ENCODE results near the gene RAPGEF1. TPM values are rescaled to one million over a fixed set of nuclear protein-coding genes. Genes with fewer than 3 reads are reported as not detected.
"Not testable (repeated sequence)": the region's sequence is repeated elsewhere in the genome, so short reads cannot be mapped to it uniquely, and the experiment has no call there.

RAPGEF1 gene
- total RNA-seq, 1 experiment from 2014 or later, result 61.5 TPM

GRCh38 chr9:131656356-131657036 lies 83.4 kb downstream of the RAPGEF1 start:
- no peak overlapping the region for H3K27ac ChIP-seq (ENCODE audit: low read depth, low read length, poor library complexity, severe bottlenecking)

GRCh38 chr9:131654369-131654768 lies 85.5 kb downstream of the RAPGEF1 start:
- H3K9me3 ChIP-seq (ENCODE audit: low read depth, low read length, poor library complexity, severe bottlenecking); CTCF ChIA-PET; intact Hi-C loops (cut with micrococcal nuclease; ENCODE audit: unreplicated experiment); BruUV-seq (replicated peaks); H3K4me3 ChIP-seq (ENCODE audit: low read depth, low read length, poor library complexity, severe bottlenecking); H3K27me3 ChIP-seq (replicated peaks; ENCODE audit: insufficient read depth, low read depth, low read length, poor library complexity); H3K27ac ChIP-seq (ENCODE audit: low read depth, low read length, poor library complexity, severe bottlenecking); DNase-seq (ENCODE audit: low spot score); H3K36me3 ChIP-seq (ENCODE audit: insufficient read depth, low read length, poor library complexity, severe bottlenecking); POLR2A ChIA-PET (ENCODE audit: low non-redundant PET): not testable (repeated sequence)
- peaks cover 13% of the 10 kb centered on the region for H3K4me1 ChIP-seq (ENCODE audit: insufficient read depth, low read length, poor library complexity, severe bottlenecking)

More at GRCh38 chr9:131656356-131657036, 83.4 kb downstream of the RAPGEF1 start:
- Histone ChIP-seq H3K36me3 (ENCODE audit: insufficient read depth, low read length, poor library complexity, severe bottlenecking) (no peaks in the 10 kb centered on the region), H3K4me1 (ENCODE audit: insufficient read depth, low read length, poor library complexity, severe bottlenecking) (peaks cover 13% of the 10 kb centered on the region), H3K27me3 (replicated peaks; ENCODE audit: insufficient read depth, low read depth, low read length, poor library complexity) (no peaks in the 10 kb centered on the region), H3K4me3 (ENCODE audit: low read depth, low read length, poor library complexity, severe bottlenecking) (no peak overlapping the region), H3K9me3 (ENCODE audit: low read depth, low read length, poor library complexity, severe bottlenecking) (no peaks in the 10 kb centered on the region)
- CTCF ChIA-PET, result no interaction called here
- intact Hi-C loops (cut with micrococcal nuclease; ENCODE audit: unreplicated experiment), result no loop called here
- TF ChIP-seq CTCF (conservative IDR thresholded peaks at IDR 0.05; ENCODE audit: low read depth, low read length) (no peak), EZH2 (IDR thresholded peaks at IDR 0.05; ENCODE audit: borderline replicate concordance, low read depth, low read length, poor library complexity, severe bottlenecking) (no peak)
- DNase-seq (ENCODE audit: low spot score), result no peak
- no TSS peak for BruUV-seq (replicated peaks)
- POLR2A ChIA-PET (ENCODE audit: low non-redundant PET), result no interaction called here

- POLR2A ChIA-PET (ENCODE audit: low non-redundant PET), result no interaction called here
- no peak for DNase-seq (ENCODE audit: low spot score)
- no TSS peak for BruUV-seq (replicated peaks)
- Histone ChIP-seq H3K27me3 (replicated peaks; ENCODE audit: insufficient read depth, low read depth, low read length, poor library complexity) (no peaks in the 10 kb centered on the region), H3K36me3 (ENCODE audit: insufficient read depth, low read length, poor library complexity, severe bottlenecking) (no peaks in the 10 kb centered on the region), H3K4me1 (ENCODE audit: insufficient read depth, low read length, poor library complexity, severe bottlenecking) (peaks cover 8% of the 10 kb centered on the region), H3K9me3 (ENCODE audit: low read depth, low read length, poor library complexity, severe bottlenecking) (no peaks in the 10 kb centered on the region), H3K27ac (ENCODE audit: low read depth, low read length, poor library complexity, severe bottlenecking) (no peak overlapping the region), H3K4me3 (ENCODE audit: low read depth, low read length, poor library complexity, severe bottlenecking) (no peak overlapping the region)
- CTCF ChIA-PET, result no interaction called here
- intact Hi-C loops (cut with micrococcal nuclease; ENCODE audit: unreplicated experiment), result no loop called here
- TF ChIP-seq EZH2 (IDR thresholded peaks at IDR 0.05; ENCODE audit: borderline replicate concordance, low read depth, low read length, poor library complexity, severe bottlenecking) (no peak), CTCF (conservative IDR thresholded peaks at IDR 0.05; ENCODE audit: low read depth, low read length) (no peak)
These were observed 88.3 kb downstream of the RAPGEF1 start for GRCh38 chr9:131651599-131651998.

GRCh38 chr9:131651160-131651559 lies 88.7 kb downstream of the RAPGEF1 start:
- Histone ChIP-seq H3K36me3 (ENCODE audit: insufficient read depth, low read length, poor library complexity, severe bottlenecking) (no peaks in the 10 kb centered on the region), H3K4me1 (ENCODE audit: insufficient read depth, low read length, poor library complexity, severe bottlenecking) (peaks cover 3% of the 10 kb centered on the region), H3K9me3 (ENCODE audit: low read depth, low read length, poor library complexity, severe bottlenecking) (no peaks in the 10 kb centered on the region), H3K4me3 (ENCODE audit: low read depth, low read length, poor library complexity, severe bottlenecking) (no peak overlapping the region), H3K27ac (ENCODE audit: low read depth, low read length, poor library complexity, severe bottlenecking) (no peak overlapping the region), H3K27me3 (replicated peaks; ENCODE audit: insufficient read depth, low read depth, low read length, poor library complexity) (no peaks in the 10 kb centered on the region)
- DNase-seq (ENCODE audit: low spot score), result no peak
- TF ChIP-seq EZH2 (IDR thresholded peaks at IDR 0.05; ENCODE audit: borderline replicate concordance, low read depth, low read length, poor library complexity, severe bottlenecking) (no peak), CTCF (conservative IDR thresholded peaks at IDR 0.05; ENCODE audit: low read depth, low read length) (no peak)
- CTCF ChIA-PET, result no interaction called here
- POLR2A ChIA-PET (ENCODE audit: low non-redundant PET), result no interaction called here
- intact Hi-C loops (cut with micrococcal nuclease; ENCODE audit: unreplicated experiment), result no loop called here
- no TSS peak for BruUV-seq (replicated peaks)

All from A673 (cell line).